ELR (cell line): ENCODE data around the gene CSNK1G2.

Source experiments
- DNase-seq: peaks from one replicate; pipeline ENCODE4 v3.0.0-alpha.2; 2015; ENCODE audit warnings: low read depth

Gene CSNK1G2

DNA sequence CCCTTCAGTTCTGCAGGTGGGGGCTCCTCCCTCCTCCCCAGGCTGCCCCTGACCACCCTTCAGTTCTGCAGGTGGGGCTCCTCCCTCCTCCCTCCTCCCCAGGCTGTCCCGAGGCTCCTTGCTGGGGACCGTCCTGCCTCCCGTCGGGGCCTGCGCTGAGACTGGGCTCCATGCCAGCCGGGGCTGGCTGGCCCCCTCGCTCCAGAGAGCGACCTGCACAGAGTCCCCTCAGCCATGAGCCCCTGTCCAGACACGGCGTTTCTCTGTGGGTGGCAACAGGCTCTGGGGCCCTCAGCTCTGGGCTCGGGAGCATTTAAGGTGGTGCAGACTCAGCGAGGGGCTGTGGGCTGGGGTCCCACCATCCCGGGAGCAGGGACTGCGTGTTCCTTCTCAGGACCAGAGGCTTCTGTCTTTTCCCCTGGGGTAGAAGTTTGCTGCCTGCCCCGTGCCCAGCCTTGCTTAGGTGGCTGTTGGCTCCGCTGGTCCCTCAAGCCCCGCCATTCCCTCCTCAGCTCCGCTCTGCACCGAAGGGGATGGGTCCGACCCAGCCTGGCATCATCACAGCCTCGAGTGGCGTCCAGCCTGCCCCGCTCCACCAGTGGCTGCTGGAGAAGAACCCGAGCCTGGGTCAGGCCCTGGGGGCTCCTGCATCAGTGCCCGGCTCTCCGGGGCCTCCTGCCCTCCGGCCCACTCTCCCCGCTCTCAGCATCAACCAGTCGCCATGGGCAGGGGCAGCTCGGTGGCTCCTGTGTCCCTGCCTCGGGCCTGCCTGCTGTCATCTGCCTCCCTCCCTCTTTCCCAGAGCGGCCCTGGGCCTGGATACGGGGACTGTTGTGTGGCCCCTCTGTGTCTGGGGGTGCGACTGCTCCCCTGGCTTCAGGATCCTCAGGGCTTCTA lies 27.6 kb downstream of the CSNK1G2 start:
- DNase-seq = no peak

DNA sequence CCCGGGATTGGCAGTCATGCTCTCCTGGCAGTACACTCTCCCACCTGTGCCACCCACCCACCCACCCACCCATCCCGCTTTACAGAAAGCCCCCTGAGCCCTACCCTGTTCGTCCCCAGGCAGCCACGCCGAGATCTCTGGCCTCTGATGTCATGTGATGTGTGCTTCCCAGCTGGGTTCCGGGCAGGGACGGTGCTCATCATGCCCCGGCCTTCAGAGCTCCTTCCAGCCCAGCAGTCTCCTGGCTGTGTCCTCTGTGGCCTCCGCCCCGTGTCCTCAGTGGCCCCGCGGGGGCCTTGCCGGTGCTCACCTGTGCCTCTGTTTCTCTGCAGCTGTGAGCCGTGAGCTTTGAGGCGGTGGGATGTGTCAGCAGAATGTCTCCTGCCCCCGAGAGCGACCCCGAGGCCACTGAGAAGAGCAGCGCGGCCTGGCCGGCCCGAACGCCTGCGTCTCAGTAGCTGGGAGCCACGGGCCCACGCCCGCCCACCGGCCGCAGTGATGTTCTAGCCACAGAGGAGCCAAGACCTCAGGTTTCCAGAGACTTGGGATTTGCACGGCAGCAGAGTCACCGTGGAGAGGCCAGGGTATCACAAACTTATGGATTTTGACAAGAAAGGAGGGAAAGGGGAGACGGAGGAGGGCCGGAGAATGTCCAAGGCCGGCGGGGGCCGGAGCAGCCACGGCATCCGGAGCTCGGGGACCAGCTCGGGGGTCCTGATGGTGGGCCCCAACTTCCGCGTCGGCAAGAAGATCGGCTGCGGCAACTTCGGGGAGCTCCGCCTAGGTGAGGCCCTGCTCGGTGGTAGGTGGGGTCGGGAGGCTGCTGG lies 28.4 kb downstream of the CSNK1G2 start:
- no peak for DNase-seq

DNA sequence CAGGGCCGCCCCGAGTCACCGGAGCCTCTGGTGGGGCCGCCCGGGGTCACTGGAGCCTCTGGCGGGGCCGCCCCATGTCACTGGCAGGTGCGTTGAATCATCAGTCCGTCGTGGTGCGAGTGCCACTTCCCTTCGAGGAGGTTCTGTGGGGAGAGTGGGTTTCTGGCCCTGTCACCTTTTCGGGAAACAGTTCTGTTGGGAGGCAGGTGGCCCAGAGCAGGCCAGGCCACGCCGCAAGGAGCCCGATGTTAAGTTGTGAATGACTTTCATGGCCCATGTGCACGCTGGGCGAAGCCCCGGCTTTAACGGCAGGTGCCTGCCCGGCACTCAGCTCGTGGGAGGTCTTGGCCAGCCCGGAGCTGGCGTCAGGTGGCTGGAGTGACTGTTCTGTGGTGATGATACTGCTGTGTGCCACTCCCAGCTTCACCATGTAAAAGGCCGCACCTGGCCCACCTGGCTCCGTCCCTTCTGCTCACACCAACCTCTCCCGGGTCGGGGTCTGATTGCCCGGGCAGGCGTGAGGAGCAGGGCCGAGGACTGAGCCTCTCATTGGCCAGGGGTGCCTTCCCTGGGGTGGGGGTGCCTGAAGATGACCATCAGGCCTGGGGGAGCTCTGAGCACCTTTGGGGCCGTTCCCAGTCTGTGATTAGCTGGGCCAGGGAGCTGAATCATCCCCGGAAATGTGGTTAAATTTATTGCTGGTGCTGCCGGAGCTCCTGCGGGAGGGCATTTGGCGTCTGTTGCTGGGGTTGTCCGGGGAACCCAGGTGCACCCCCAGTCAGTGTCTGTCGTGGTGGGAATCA lies 29.2 kb downstream of the CSNK1G2 start:
- peak; percentile 52 for DNase-seq

DNA sequence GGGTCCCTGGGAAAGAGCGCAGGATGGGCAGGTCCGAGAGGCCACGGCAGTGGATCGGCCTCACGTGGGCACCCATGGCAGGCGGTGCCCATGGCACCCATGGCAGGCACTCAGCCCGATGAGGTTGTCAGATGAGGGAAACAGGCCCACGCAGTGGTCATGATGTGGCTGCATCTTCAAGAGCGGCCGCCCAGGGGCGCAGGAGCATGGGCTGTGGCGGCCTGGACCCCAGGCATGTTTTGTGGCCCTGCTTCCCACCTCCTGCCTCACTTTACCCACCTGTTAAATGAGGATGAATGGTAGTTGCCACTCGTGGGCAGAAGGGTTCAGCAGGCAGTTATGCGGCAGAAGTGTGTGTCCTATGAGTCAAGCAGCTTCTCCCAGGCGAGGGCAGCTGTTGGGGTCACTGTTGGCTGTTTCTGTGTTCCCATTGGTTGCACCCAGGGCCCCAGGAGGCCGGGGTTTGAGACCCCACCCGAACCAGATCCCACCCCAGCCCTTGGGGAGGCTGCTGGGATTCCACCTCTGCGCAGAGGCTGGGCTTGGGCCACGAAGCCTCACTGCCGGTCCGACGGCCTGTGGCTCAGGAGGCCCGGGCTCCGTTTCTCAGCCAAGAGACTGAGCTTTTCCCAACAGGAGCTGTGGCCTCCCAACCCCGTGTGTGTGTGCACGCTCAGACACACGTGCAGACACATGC lies 30.0 kb downstream of the CSNK1G2 start:
- DNase-seq = no peak

GRCh38 chr19:1974381-1975161 lies 33.6 kb downstream of the CSNK1G2 start:
- no peak for DNase-seq

DNA sequence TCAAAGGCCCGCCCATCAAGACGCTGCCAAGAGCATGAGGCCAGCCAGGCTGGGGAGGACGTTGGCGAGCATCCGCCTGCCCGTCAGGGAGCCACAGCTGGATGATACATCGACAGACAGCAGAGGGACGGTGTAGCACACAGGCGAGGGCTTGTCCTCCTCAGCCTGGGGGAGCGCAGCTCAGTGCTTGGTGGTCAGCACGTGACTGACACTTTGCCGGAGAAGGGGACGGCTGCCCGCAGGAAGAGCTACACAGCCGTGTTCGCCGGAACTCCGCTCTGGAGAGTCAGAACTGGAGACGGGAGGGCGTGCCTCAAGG lies 34.1 kb downstream of the CSNK1G2 start:
- DNase-seq = no peak

DNA sequence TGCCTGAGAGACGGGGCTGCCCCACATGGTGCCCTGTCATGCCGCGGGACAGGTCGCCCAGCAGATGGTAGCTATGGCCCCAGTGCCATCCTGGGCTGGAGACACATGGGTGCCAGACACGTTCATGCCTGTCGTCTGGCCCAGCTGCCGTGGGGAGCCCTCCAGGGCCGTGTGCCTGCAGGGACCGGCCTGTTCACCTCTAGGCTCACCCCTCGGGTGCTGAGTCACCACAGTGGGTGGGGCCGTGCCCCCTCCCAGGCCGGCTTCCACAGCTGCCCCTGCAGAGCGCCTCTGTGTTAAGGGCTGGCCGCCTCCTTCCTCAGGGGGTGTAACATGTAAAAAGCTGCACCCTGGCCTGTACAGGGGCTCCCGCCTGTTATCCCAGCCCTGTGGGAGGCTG lies 36.1 kb downstream of the CSNK1G2 start:
- DNase-seq = no peak

DNA sequence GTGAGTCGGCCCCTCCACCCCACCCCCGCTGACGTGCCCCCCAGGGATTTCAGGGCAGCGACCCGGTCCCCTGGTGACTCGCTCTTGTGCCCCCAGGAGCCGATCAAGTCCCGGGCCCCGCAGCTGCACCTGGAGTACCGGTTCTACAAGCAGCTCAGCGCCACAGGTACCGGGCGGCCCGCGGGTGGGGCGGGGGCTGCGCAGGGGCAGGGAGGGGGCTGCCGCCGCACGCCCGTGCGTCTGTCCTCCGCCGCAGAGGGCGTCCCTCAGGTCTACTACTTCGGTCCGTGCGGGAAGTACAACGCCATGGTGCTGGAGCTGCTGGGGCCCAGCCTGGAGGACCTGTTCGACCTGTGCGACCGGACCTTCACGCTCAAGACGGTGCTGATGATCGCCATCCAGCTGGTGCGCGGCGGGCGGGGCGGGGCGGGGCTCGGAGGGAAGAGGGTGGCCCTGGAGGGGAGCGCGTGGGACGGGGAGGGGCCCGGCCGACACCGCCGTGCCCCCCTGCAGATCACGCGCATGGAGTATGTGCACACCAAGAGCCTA lies 37.4 kb downstream of the CSNK1G2 start:
- DNase-seq = no peak

DNA sequence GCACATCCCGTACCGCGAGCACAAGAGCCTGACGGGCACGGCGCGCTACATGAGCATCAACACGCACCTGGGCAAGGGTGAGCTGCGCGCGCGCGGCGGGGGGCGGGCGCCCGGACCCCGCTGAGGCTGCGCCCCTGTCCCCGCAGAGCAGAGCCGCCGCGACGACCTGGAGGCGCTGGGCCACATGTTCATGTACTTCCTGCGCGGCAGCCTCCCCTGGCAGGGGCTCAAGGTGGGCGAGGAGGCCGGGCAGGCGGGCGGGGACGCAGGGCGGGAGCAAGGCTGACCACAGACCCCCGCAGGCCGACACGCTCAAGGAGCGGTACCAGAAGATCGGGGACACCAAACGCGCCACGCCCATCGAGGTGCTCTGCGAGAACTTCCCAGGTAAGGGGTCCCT lies 38.0 kb downstream of the CSNK1G2 start:
- no peak for DNase-seq

GRCh38 chr19:1979642-1980041 lies 38.7 kb downstream of the CSNK1G2 start:
- DNase-seq = no peak

- DNase-seq = no peak
Measured at GRCh38 chr19:1980091-1980808, 39.3 kb downstream of the CSNK1G2 start.

GRCh38 chr19:1980809-1981181 lies 39.8 kb downstream of the CSNK1G2 start:
- no peak for DNase-seq

DNA sequence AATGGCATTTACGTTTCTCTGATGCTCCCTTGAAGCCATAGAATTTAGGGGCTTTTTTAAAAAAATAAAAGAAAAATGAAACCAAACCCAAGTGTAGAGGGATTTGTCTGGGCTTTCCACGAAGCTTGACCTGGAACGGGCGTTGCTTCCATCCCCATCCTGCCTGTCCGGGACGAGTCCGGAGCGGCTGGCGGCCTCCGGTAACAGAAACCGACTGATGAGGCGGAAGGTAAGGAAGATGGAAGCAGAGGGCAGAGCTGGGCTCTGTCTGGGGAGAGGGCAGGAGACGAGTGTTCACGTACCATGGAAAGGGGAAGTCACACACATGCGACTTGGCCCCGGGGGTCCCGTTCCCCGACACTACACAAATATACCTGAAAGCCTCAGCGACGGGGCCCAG lies 40.3 kb downstream of the CSNK1G2 start:
- DNase-seq = no peak

GRCh38 chr19:1984357-1984756 lies 43.4 kb downstream of the CSNK1G2 start:
- no peak for DNase-seq

DNA sequence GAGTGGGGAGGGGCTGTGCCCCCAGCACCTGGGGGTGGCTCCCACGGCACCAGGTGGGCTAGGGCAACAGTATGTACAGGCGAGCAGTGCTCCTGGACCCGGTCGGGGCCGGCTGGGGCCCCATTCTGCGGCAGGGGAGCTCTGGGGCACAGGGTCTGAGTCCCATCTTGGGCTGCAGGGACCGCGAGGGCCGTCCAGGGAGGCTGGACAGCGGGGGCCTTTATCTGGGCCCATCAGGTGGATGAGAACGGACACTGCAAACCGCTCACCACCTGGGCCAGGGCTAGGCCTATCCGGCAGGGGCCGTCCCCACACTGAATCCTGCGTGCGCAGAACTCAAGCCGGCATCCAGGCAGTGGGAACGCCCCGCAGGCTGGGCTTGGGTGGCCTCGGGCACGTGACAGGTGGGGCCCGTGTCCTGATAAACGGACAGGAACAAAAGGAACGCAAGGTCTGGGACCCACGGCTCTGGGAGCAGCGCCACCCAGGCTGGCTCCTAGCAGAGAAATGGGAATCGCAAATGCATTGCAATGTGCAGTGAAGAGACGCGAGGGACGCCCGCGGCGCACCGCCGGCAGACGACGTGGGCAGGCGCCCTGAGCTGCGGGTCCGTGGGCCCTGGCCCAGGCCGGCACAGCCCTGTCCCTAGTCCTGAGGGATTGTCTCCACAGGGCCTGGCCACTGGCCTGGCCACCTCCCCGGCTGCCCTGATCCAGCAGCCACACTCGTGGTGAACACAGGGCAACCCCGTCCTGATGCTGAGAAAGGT lies 44.8 kb downstream of the CSNK1G2 start:
- no peak for DNase-seq

DNA sequence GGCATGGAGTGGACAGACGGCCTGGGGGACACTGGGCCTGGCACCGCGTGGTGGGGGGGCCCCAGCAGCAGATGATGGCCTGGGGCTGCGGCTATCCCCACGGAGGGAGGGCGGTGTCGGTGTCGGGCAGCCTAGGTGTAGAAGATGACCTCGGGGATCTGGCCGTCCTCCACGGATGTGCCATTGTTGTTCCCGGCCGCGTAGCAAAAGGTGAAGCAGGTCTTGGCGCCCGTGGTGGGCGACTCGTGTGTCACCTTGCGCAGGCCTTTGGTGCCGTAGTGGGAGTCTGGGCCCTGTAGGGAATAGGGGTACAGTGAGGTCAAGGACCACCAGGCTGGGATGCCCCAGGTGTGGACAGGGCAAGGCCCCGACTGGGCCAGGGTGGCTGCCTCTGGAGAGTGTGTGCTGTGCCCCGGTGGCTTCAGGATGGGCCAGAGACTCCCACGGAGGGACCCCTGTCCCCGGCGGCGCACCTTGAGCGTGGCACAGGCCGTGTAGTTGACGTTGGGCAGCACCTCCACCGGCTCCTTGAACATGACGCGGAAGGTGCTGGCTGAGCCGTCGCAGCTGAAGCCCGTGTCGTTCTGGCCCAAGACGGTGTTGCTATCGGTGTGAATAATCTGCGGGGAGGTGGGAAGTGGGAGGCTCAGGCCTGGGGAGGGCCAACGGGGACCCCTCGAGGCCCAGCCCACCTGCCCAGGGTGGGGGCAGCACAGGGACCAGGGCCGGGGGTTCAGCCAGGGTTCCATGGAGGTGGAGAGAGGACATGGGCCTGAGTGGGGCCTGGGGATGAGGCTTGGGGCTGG lies 45.6 kb downstream of the CSNK1G2 start:
- no peak for DNase-seq

- DNase-seq = no peak
Measured at GRCh38 chr19:1987197-1988187, 46.5 kb downstream of the CSNK1G2 start.
